T follicular helper cell (primary cell): ENCODE data around the gene ZNF827.

Experiments
- DNase-seq: peaks from one replicate; pipeline ENCODE4 v3.0.0-alpha.2; 2020; ENCODE audit warnings: low read depth

ZNF827 gene

GRCh38 chr4:145716661-145717200 is 221.9 kb downstream of the ZNF827 start:
- DNase-seq, result no peak

GRCh38 chr4:145716200-145716599 is 222.4 kb downstream of the ZNF827 start:
- no peak for DNase-seq

GRCh38 chr4:145709843-145710242 is 228.8 kb downstream of the ZNF827 start:
- no peak for DNase-seq

GRCh38 chr4:145709336-145709735 is 229.3 kb downstream of the ZNF827 start:
- DNase-seq, result no peak
